GM23248 (cell line): ENCODE results near the gene RPN2.

ENCODE experiments used
- EZH2 ChIP-seq: fragments of 200-600 bp; sonication (generic); IDR thresholded peaks from 2 replicates; pipeline ENCODE4 v1.6.1; 2018; ENCODE audit warnings: antibody characterized with exemption, mild to moderate bottlenecking; ENCODE audit not compliant: insufficient read depth, poor library complexity, severe bottlenecking
- EZH2phosphoT487 ChIP-seq: fragments of 200-600 bp; sonication (generic); IDR thresholded peaks from 2 replicates; pipeline ENCODE4 v1.6.1; 2018; ENCODE audit warnings: antibody characterized with exemption, moderate library complexity, mild to moderate bottlenecking, low read depth; ENCODE audit not compliant: insufficient read depth

DNA sequence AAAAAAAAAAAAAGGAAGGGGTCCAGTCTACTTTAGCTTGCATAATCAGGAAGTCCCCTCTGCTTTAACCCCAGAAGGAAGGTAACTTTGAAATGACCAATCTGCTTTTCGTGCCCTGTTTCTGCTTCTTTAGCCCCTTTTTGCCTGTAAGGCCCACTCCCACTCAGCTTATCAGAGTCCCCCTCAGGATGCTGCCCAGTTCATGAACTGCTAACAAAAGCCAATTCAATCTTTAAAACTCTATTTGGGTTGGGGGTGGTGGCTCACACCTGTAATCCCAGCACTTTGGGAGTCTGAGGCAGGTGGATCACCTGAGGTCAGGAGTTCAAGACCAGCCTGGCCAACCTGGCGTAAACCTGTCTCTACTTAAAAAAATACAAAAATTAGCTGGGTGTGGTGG, 70.2 kb downstream of the RPN2 start:
- TF ChIP-seq EZH2phosphoT487 (no peak), EZH2 (no peak)
